ENCODE data around the gene RIIAD1. TPM values are rescaled to one million over a fixed set of nuclear protein-coding genes. Genes with fewer than 3 reads are reported as not detected.

Gene RIIAD1
- total RNA-seq, 2 donors from 2014 or later = not detected

- no peaks in the 10 kb centered on the region for H3K9me3 Mint-ChIP-seq
- ATAC-seq (replicated peaks) = no peak
These were observed 55.3 kb downstream of the RIIAD1 start for GRCh38 chr1:151776665-151777062.

GRCh38 chr1:151777317-151777716, 56.0 kb downstream of the RIIAD1 start:
- H3K36me3 Mint-ChIP-seq (ENCODE audit: low read depth) = peaks cover 85% of the 10 kb centered on the region
- no peak overlapping the region for H3K4me3 Mint-ChIP-seq
- H3K27me3 Mint-ChIP-seq = no peaks in the 10 kb centered on the region
- no peak overlapping the region for H3K27ac Mint-ChIP-seq
- no peaks in the 10 kb centered on the region for H3K9me3 Mint-ChIP-seq
- no peaks in the 10 kb centered on the region for H3K4me1 Mint-ChIP-seq
- ATAC-seq (replicated peaks) = no peak

More at GRCh38 chr1:151776665-151777062, 55.3 kb downstream of the RIIAD1 start:
- no peak overlapping the region for H3K27ac Mint-ChIP-seq
- H3K4me1 Mint-ChIP-seq = no peaks in the 10 kb centered on the region
- H3K27me3 Mint-ChIP-seq = no peaks in the 10 kb centered on the region
- H3K4me3 Mint-ChIP-seq = no peak overlapping the region
- H3K36me3 Mint-ChIP-seq (ENCODE audit: low read depth) = peaks cover 83% of the 10 kb centered on the region

Other genes with a start within 250 kb of the RIIAD1 start
- gene CGN, start 210.1 kb upstream of the RIIAD1 start, total RNA-seq = 1 to 10 TPM; 2.7 to 5.5 TPM
- gene TUFT1, start 181.2 kb upstream of the RIIAD1 start, total RNA-seq = 1 to 10 TPM; 3.7 to 5.8 TPM
- gene SNX27, start 109.5 kb upstream of the RIIAD1 start, total RNA-seq = 10 to 100 TPM; 33.6 to 36.3 TPM
- not detected for gene CELF3, start 4.7 kb upstream of the RIIAD1 start, total RNA-seq
- 100 to 1,000 TPM in 1 of 2 donors, 10 to 100 TPM in 1; 80.4 to 160 TPM for gene MRPL9, start 42.0 kb downstream of the RIIAD1 start, total RNA-seq
- gene TDRKH, start 69.0 kb downstream of the RIIAD1 start, total RNA-seq = 10 to 100 TPM; 20.3 to 21.8 TPM
- 1 to 10 TPM; 1.3 to 4.0 TPM for gene LINGO4, start 83.9 kb downstream of the RIIAD1 start, total RNA-seq
- 10 to 100 TPM; 39.5 to 55.2 TPM for gene RORC, start 110.3 kb downstream of the RIIAD1 start, total RNA-seq
- gene C2CD4D, start 118.3 kb downstream of the RIIAD1 start, total RNA-seq = 1 to 10 TPM; 3.9 to 5.6 TPM
- gene THEM5, start 132.2 kb downstream of the RIIAD1 start, total RNA-seq = not detected
- gene THEM4, start 188.0 kb downstream of the RIIAD1 start, total RNA-seq = 10 to 100 TPM; 26.6 to 33.0 TPM